Left lobe of liver (tissue), 2 donors: ENCODE measurements around the gene CGB2. TPM values are rescaled to one million over a fixed set of nuclear protein-coding genes. Genes with fewer than 3 reads are reported as not detected.

Experiments used
- ATAC-seq: fragments of 200-7000 bp; cut with Tn5 transposase; one replicate; pipeline ENCODE4 v1.9.1; 2020; ENCODE audit warnings: mild to moderate bottlenecking, moderate library complexity
- DNase-seq: peaks from one replicate; pipeline ENCODE4 v3.0.0-alpha.2; 2020; ENCODE audit warnings: low spot score
- total RNA-seq: library from RNA; stranded (reverse); gene quantifications from one replicate; pipeline ENCODE4 v1.2.1, GENCODE V29; 2021
- donor health status: DM: no; HTN: no; CAD: no; lungs with moderate emphysema.
- donor health status: DM: no; HTN: yes; CAD: no.

The CGB2 gene
- total RNA-seq, 1 donor from 2014 or later = not detected

- ATAC-seq (peak; percentile 65), DNase-seq (no peak)
Measured at GRCh38 chr19:49064768-49065611, 33.3 kb downstream of the CGB2 start, which contains the start of gene NTF4. NTF4 (minus strand) TSS chr19:49064818; CDS start chr19:49061997, 2,821 bp downstream.

- ATAC-seq (no peak), DNase-seq (no peak)
Measured at GRCh38 chr19:49065905-49066512, 34.3 kb downstream of the CGB2 start.

GRCh38 chr19:49067554-49067953 lies 35.9 kb downstream of the CGB2 start:
- no peak for ATAC-seq
- DNase-seq = no peak

- no peak for ATAC-seq
- no peak for DNase-seq
Measured at GRCh38 chr19:49069026-49069425, 37.3 kb downstream of the CGB2 start.

GRCh38 chr19:49070416-49070815 lies 38.7 kb downstream of the CGB2 start:
- no peak for ATAC-seq
- DNase-seq = no peak

- DNase-seq = no peak
- ATAC-seq = no peak
Measured at GRCh38 chr19:49071860-49072547, 40.3 kb downstream of the CGB2 start.

GRCh38 chr19:49073514-49074378 lies 42.1 kb downstream of the CGB2 start:
- ATAC-seq (peak; percentile 41), DNase-seq (no peak)

- DNase-seq (peak; percentile 81), ATAC-seq (peak; percentile 64)
Measured at GRCh38 chr19:49074869-49075268, 43.2 kb downstream of the CGB2 start.

- no peak for ATAC-seq
- no peak for DNase-seq
Measured at GRCh38 chr19:49080392-49080791, 48.7 kb downstream of the CGB2 start.

- ATAC-seq (no peak), DNase-seq (no peak)
Measured at GRCh38 chr19:49081273-49081672, 49.6 kb downstream of the CGB2 start.

Other genes starting within 250 kb of the CGB2 start
- 21.7 TPM for gene BCAT2, start 220.9 kb upstream of the CGB2 start, total RNA-seq
- gene HSD17B14, start 195.4 kb upstream of the CGB2 start, total RNA-seq = 15.7 TPM
- gene PLEKHA4, start 163.3 kb upstream of the CGB2 start, total RNA-seq = 7.6 TPM
- 5.7 TPM for gene PPP1R15A, start 159.5 kb upstream of the CGB2 start, total RNA-seq
- gene TULP2, start 133.1 kb upstream of the CGB2 start, total RNA-seq = not detected
- 300 TPM for gene NUCB1, start 131.6 kb upstream of the CGB2 start, total RNA-seq
- gene DHDH, start 98.2 kb upstream of the CGB2 start, total RNA-seq = 0.23 TPM
- gene BAX, start 77.0 kb upstream of the CGB2 start, total RNA-seq = 18.9 TPM
- gene FTL, start 66.6 kb upstream of the CGB2 start, total RNA-seq = 8,713 TPM
- 13.6 TPM for gene GYS1, start 38.6 kb upstream of the CGB2 start, total RNA-seq
- gene RUVBL2, start 38.0 kb upstream of the CGB2 start, total RNA-seq = 34.3 TPM
- not detected for gene LHB, start 14.8 kb upstream of the CGB2 start, total RNA-seq
- gene CGB3, start 7.6 kb upstream of the CGB2 start, total RNA-seq = not detected
- gene CGB1, start 5.0 kb downstream of the CGB2 start, total RNA-seq = not detected
- gene CGB5, start 12.0 kb downstream of the CGB2 start, total RNA-seq = not detected
- gene CGB8, start 17.2 kb downstream of the CGB2 start, total RNA-seq = not detected
- not detected for gene CGB7, start 25.9 kb downstream of the CGB2 start, total RNA-seq
- not detected for gene NTF4, start 32.9 kb downstream of the CGB2 start, total RNA-seq
- gene KCNA7, start 40.8 kb downstream of the CGB2 start, total RNA-seq = not detected
- 170 TPM for gene SNRNP70, start 53.6 kb downstream of the CGB2 start, total RNA-seq
- gene LIN7B, start 82.5 kb downstream of the CGB2 start, total RNA-seq = 5.5 TPM
- gene C19orf73, start 87.3 kb downstream of the CGB2 start, total RNA-seq = 2.2 TPM
- 2.3 TPM for gene PPFIA3, start 87.7 kb downstream of the CGB2 start, total RNA-seq
- not detected for gene HRC, start 123.5 kb downstream of the CGB2 start, total RNA-seq
- gene TRPM4, start 125.9 kb downstream of the CGB2 start, total RNA-seq = 15.0 TPM